Aorta (tissue), 5 donors: ENCODE data around the gene GPR162. TPM values are rescaled to one million over a fixed set of nuclear protein-coding genes. Genes with fewer than 3 reads are reported as not detected.
A peak's percentile ranks its signal among the peaks of the same experiment; 100 is the strongest.

Experiments
- ATAC-seq: fragments of 200-7000 bp; cut with Tn5 transposase; one replicate; pipeline ENCODE4 v1.9.1; 2022; ENCODE audit warnings: moderate library complexity; ENCODE audit not compliant: low FRiP score
- DNase-seq, 2 donors: peaks; one replicate each; pipeline ENCODE4 v3.0.0-alpha.2; 2020
- H3K27ac ChIP-seq, 2 donors: one replicate each; pipeline ENCODE4 v1.5.1; 2013; ENCODE audit warnings: low read length in 2 of 2, mild to moderate bottlenecking in 2 of 2, moderate library complexity in 2 of 2, control low read depth in 1 of 2, inconsistent platforms in 1 of 2, low read depth in 1 of 2
- H3K27me3 ChIP-seq, 2 donors: one replicate each; pipeline ENCODE4 v1.6.1; 2013; ENCODE audit warnings: control low read depth in 1 of 2, low read length in 1 of 2, mild to moderate bottlenecking in 1 of 2, moderate library complexity in 1 of 2; ENCODE audit not compliant: insufficient read depth in 2 of 2, control insufficient read depth in 1 of 2
- H3K36me3 ChIP-seq, 2 donors: one replicate each; pipeline ENCODE4 v1.6.1; 2013; ENCODE audit warnings: control low read depth in 1 of 2, low read length in 1 of 2, mild to moderate bottlenecking in 1 of 2; ENCODE audit not compliant: insufficient read depth in 2 of 2, control insufficient read depth in 1 of 2
- H3K4me1 ChIP-seq, 2 donors: one replicate each; pipeline ENCODE4 v1.6.1; 2013; ENCODE audit warnings: low read length in 2 of 2, control low read depth in 1 of 2, mild to moderate bottlenecking in 1 of 2, moderate library complexity in 1 of 2; ENCODE audit not compliant: insufficient read depth in 2 of 2, control insufficient read depth in 1 of 2
- H3K4me3 ChIP-seq, 2 donors: one replicate each; pipeline ENCODE4 v1.5.1; 2013; ENCODE audit warnings: low read length in 2 of 2, control low read depth in 1 of 2, mild to moderate bottlenecking in 1 of 2
- H3K9me3 ChIP-seq: one replicate; pipeline ENCODE4 v1.6.1; 2013; ENCODE audit warnings: mild to moderate bottlenecking, low read length; ENCODE audit not compliant: control insufficient read depth
- WGBS, 2 donors: extraction: QIAGEN DNeasy Blood & Tissue Kit; methylation state at CpG; one replicate each; pipeline ENCODE4 v1.1.7; 2013; 5-methylcytosine and 5-hydroxymethylcytosine counted together
- intact Hi-C, 2 donors: fragments of 100-400 bp; cut with DNase I; formaldehyde crosslinking; loops; one replicate each; pipeline versions ENCODE4 v1.14.2 to v1.15.0; 2022
- polyA plus RNA-seq, 2 donors: library from polyadenylated mRNA; stranded (reverse); fragments of 200-250 nt; gene quantifications; one replicate each; pipeline ENCODE4 v1.2.3, GENCODE V29; 2013
- total RNA-seq, 2 donors: library from RNA; stranded (reverse); fragmentation: NEBNext Ultra II Directional; extraction: Animal tissue kit (Norgen Biotek cat#: 25700); gene quantifications; one replicate each; pipeline ENCODE4 v1.2.1, GENCODE V29; 2021
- donor health status: healthy with polysubstance abuse.
- donor health status: Bipolar disorder and iron deficiency.
- donor health status: DM: no; HTN: no; CAD: no.
- donor health status: DM: no; HTN: no; CAD: no.
- donor health status: DM: yes; HTN: yes; CAD: no.

GPR162 gene
- total and polyA plus RNA-seq, 4 donors, result 4.4 to 17.2 (median 11.3) TPM

DNA sequence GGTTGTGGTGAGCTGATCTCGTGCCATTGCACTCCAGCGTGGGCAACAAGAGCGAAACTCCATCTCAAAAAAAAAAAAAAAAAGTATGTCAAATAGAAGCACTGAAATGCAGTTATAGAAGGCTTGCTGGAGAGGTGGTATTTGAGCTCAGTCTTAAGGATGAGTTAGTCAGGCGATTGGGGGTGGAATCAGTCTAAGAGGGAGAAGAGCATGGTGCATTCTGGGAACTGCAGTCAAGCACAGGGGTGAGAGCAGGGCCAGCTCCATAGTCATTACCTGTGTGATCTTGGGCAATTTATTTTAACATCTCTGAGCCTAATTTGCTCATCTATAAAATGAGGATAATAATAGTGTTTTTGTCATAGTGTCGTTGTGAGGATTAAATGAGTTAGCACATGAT lies 13.3 kb downstream of the GPR162 start:
- Histone ChIP-seq H3K27ac (no peak overlapping the region), H3K36me3 (peaks cover 0 to 6% of the 10 kb centered on the region in 2 donors), H3K4me3 (no peak overlapping the region), H3K27me3 (no peaks in the 10 kb centered on the region), H3K4me1 (no peaks in the 10 kb centered on the region), H3K9me3 (no peaks in the 10 kb centered on the region)
- DNase-seq (no peak), ATAC-seq (no peak)
- 84 to 87% methylated on average over 5 of the region's 5 CpGs for WGBS, 2 donors
- intact Hi-C loops, result no loop called here

GRCh38 chr12:6836851-6837250 lies 15.2 kb downstream of the GPR162 start:
- no peaks in the 10 kb centered on the region for H3K4me1 ChIP-seq
- H3K4me3 ChIP-seq, result no peak overlapping the region
- H3K9me3 ChIP-seq, result no peaks in the 10 kb centered on the region
- ATAC-seq (no peak), DNase-seq (peak in 1 of 2 donors; percentile 40)
- intact Hi-C loops, result no loop called here
- H3K27ac ChIP-seq, result no peak overlapping the region
- no peaks in the 10 kb centered on the region for H3K27me3 ChIP-seq
- WGBS, 2 donors, result 86 to 89% methylated on average over 16 of the region's 16 CpGs
- peaks cover 0 to 4% of the 10 kb centered on the region in 2 donors for H3K36me3 ChIP-seq

- Histone ChIP-seq H3K9me3 (no peaks in the 10 kb centered on the region), H3K27ac (no peak overlapping the region), H3K4me3 (no peak overlapping the region), H3K27me3 (no peaks in the 10 kb centered on the region), H3K36me3 (peaks cover 0 to 4% of the 10 kb centered on the region in 2 donors), H3K4me1 (no peaks in the 10 kb centered on the region)
- WGBS, 2 donors, result 88 to 93% methylated on average over 26 of the region's 26 CpGs
- peak in 1 of 2 donors; percentile 43 for DNase-seq
- no peak for ATAC-seq
- intact Hi-C loops, result no loop called here
These were observed 15.9 kb downstream of the GPR162 start for GRCh38 chr12:6837370-6838060.

- DNase-seq, result peak in 1 of 2 donors; percentile 32
- H3K4me3 ChIP-seq, result no peak overlapping the region
- WGBS, 2 donors, result 90 to 91% methylated on average over 16 of the region's 16 CpGs
- peaks cover 0 to 4% of the 10 kb centered on the region in 2 donors for H3K36me3 ChIP-seq
- intact Hi-C loops, result no loop called here
- no peak overlapping the region for H3K27ac ChIP-seq
- H3K9me3 ChIP-seq, result no peaks in the 10 kb centered on the region
- H3K4me1 ChIP-seq, result no peaks in the 10 kb centered on the region
- no peak for ATAC-seq
- no peaks in the 10 kb centered on the region for H3K27me3 ChIP-seq
These were observed 17.2 kb downstream of the GPR162 start for GRCh38 chr12:6838854-6839253.

DNA sequence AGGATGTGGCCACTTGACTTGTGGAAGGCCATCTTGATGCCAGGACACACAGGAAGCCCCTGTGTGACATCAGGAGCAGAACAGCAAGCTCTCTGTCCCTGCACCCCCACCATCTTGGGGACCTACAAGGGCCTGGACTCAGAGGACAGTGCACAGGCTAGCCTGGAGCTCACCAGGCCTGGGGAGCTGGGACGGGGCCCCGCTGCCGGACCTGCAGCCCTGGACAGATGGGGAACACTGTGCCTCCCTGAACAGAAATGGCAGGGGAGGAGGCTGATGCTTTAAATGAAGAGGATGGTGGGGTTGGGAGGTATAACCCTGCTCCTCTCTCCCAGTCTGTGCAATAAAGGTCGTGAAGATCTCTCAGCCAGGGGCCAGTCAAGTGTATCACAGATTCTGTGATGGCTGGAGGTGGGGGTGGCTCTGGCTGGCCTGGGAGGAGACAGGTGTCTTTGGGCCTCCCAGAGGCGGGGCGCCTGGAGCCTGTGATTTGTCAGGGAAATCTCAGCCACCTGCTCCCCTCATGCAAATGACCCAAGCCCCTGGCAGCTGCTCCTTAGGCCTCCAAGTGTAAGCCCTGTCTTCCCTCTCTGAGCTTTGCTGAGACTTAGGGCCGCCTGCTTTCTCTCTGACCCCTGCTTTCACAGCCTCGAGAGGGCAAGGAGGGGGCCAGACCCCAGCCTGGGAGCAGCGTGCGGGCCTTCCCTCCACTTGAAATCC lies 18.0 kb downstream of the GPR162 start:
- Histone ChIP-seq H3K27ac (no peak overlapping the region), H3K4me1 (no peaks in the 10 kb centered on the region), H3K4me3 (no peak overlapping the region), H3K27me3 (no peaks in the 10 kb centered on the region), H3K9me3 (no peaks in the 10 kb centered on the region), H3K36me3 (peaks cover 0 to 4% of the 10 kb centered on the region in 2 donors)
- no peak for ATAC-seq
- intact Hi-C loops, result no loop called here
- 73 to 75% methylated on average over 10 of the region's 10 CpGs for WGBS, 2 donors
- peak in 1 of 2 donors; percentile 38 for DNase-seq

DNA sequence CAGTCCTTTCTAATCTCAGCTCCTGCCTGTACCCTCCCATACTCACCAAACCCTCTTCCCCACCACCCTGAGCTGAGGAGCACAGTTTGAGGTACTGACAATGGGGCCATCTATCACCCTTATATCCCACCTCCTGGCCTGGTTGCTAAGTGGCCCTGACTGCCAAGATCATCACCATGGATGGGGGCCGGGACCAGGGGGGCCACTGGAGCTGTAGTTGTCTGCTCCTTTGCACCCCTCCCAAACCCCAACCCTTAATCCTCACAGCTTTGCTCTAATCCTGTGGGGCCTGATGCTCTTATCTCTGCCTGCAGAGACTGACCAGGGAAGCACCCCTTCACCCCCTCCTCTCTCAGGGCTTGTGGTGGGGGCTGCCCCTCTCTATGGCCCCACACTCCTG lies 18.7 kb downstream of the GPR162 start:
- DNase-seq, result peak in 1 of 2 donors; percentile 33
- H3K27ac ChIP-seq, result no peak overlapping the region
- peaks cover 0 to 4% of the 10 kb centered on the region in 2 donors for H3K36me3 ChIP-seq
- WGBS, 2 donors, result 45 to 46% methylated on average over 1 of the region's 1 CpG
- no peak overlapping the region for H3K4me3 ChIP-seq
- intact Hi-C loops, result no loop called here
- no peaks in the 10 kb centered on the region for H3K9me3 ChIP-seq
- no peaks in the 10 kb centered on the region for H3K27me3 ChIP-seq
- no peak for ATAC-seq
- no peaks in the 10 kb centered on the region for H3K4me1 ChIP-seq

DNA sequence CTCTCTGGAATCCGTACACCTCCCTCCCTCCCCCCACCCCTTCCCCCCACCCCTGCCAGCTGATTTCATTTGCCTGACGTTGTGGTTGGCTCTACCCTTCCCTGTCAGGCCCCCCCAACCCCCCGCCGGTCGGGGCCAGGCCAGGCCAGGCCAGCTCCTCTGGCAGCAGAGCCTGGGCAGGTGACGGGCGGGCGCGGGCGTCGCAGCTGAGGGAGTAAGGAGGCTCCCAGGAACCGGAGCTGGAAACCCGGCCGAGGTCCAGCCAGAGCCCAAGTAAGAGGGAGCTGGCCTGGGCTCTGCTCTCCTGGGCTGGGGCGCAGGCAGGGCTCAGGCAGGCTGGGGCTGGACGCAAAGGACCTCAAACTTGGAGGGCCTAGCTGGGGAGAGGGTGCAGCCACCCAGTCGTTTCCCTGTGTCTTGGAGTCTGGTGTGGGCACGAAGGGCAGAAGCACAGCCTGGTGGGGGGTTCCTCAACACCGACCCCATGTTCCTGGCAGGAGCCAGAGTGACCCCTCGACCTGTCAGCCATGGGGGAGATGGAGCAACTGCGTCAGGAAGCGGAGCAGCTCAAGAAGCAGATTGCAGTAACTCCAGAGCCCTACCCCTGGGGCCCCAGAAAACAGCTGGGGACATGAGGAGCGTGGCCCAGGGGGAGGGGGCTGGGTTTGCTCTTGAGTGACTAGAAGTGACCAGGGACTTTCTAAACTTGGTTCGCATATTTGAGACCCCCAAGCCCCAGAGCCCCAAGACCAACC lies 19.3 kb downstream of the GPR162 start, which contains the start of gene GNB3:
Gene GNB3, plus strand, starts transcription at position 165 of the 755 bp plus-strand sequence. Its CDS starts 363 bp downstream, at position 528.
- intact Hi-C loops, result no loop called here
- no peak within 1 kb of the TSS for H3K27ac ChIP-seq
- no peaks in the 10 kb centered on the region for H3K4me1 ChIP-seq
- H3K4me3 ChIP-seq, result no peak within 1 kb of the TSS
- DNase-seq, result peak in 1 of 2 donors; percentile 46
- H3K9me3 ChIP-seq, result no peaks in the 10 kb centered on the region
- 46 to 57% methylated on average over 22 to 24 of the region's 24 CpGs for WGBS, 2 donors
- H3K36me3 ChIP-seq, result peaks cover 0 to 4% of the 10 kb centered on the region in 2 donors
- no peak for ATAC-seq
- H3K27me3 ChIP-seq, result no peaks in the 10 kb centered on the region

GRCh38 chr12:6842075-6842474 lies 20.5 kb downstream of the GPR162 start:
- Histone ChIP-seq H3K27me3 (no peaks in the 10 kb centered on the region), H3K27ac (no peak overlapping the region), H3K9me3 (no peaks in the 10 kb centered on the region), H3K36me3 (peaks cover 0 to 4% of the 10 kb centered on the region in 2 donors), H3K4me1 (no peaks in the 10 kb centered on the region), H3K4me3 (no peak overlapping the region)
- WGBS, 2 donors, result 85 to 92% methylated on average over 4 of the region's 4 CpGs
- ATAC-seq (no peak), DNase-seq (no peak)
- intact Hi-C loops, result no loop called here
